Measurements from ENCODE around the gene AKAIN1.

AKAIN1 gene, protein sequence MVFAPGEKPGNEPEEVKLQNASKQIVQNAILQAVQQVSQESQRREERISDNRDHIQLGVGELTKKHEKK

GRCh38 chr18:5197032-5197434 is at the start of gene AKAIN1:
Gene AKAIN1 (minus strand): TSS chr18:5197257. CDS start chr18:5197053, 204 bp downstream.
- DNase-seq: no peak

- no peak for DNase-seq
Measured at GRCh38 chr18:5244941-5245340, 47.9 kb upstream of the AKAIN1 start.

DNA sequence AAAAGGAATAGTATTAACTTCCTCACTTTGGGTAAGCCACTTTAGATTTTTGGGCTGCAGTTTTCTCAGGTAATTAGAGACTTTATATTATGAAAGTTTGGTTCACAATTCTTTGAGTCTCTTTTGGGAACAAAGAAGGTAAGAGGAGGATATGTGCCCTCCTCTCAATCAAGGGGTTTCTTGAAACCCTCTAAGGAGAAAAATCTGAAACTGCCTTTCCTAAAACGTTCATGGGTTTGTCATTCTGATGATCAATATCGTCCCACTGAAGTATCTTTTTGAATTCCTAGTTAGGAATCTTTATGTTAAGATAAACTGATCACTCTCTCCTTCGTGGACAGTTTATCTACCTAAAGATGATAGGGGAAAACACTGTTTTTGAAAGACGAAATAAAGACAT is 42.4 kb upstream of the AKAIN1 start:
- no peak for DNase-seq

GRCh38 chr18:5238371-5238976 is 41.4 kb upstream of the AKAIN1 start:
- DNase-seq: no peak

DNA sequence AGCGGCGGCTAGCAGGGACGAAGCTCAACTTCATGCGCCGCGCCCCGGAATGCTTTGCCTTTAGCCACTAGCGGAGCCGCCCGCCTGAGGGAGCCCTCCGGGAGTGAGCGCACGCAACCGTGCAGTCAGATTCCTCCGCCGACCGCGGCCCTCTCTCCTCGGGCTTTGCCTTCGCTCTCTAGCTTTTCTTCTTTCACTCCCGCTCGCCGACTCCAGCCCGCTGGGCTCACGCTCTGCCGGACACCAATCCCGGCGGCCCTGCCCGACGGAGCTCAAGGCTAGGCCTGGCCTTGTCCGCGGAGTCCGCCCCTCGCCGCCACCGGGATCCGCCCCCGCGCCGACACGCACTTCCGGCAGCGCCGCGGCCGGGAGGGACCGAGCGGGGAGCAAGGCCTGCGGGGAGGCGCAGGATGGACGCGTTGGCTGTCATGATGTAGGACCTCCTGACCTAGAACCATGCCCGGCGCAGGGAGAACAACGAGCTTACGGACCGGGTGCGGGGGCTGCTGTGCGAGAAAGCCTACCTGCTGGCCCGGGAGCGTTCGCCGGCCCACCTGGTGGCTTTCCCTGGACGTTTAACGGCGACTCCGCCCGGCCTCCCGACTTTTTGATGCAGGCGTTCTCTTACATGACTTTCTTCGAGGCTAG is 40.8 kb upstream of the AKAIN1 start:
- peak; percentile 56 to 80 for DNase-seq

DNA sequence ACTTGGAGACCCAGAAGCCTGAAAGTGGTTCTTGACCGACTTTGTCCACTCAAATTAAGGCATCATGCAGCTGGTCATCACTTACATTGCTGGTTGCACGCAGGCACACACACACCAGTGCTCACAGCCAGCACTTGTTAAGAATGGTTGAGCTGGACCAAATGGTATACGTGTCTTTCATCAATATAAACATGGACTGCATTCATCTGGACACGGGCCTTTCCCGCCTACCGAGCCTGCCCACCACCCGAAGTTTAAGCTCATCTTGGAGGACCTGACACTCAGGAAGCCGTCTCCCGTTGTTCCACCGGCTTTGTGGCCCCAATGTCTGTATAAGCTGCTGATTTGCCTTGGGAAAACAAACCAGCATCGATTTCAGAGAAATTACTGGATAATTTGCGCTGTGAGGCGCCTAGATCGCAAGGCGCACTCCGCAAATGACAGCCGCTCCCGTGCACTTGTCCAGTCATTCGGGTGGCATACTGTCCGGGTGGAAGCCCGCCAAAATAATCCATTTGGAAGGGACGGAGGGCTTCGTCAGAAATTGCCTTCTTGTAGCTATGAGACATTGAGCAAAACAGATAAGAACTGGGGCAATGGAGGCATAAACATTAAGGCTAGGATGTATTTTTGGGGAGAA is 40.1 kb upstream of the AKAIN1 start:
- no peak for DNase-seq

- no peak for DNase-seq
Measured at GRCh38 chr18:5214583-5215351, 17.7 kb upstream of the AKAIN1 start.

GRCh38 chr18:5207471-5208150 is 10.6 kb upstream of the AKAIN1 start:
- DNase-seq: no peak

GRCh38 chr18:5198311-5198710 is 1.3 kb upstream of the AKAIN1 start:
- DNase-seq: no peak

DNA sequence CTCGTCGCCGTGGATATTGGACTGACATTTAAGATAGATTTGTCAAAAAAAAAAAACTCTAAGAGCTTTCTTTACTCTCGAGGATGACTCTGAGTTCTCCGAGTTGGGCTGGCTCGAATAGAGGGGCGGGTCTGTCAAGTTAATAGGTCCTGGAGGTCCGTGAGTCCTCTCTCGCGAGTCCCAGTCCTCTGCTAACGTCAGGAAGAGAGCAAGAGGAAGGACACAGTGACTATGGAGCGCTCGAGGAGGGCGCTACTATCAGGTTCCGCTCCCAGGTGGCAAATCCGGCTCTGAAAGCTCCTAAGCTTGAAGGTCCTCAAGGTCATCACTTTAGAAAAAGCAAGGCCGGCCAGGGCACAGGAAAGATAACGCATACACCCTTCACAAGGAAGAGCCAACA is 404 bp upstream of the AKAIN1 start:
- DNase-seq: no peak

- no peak for DNase-seq
Measured at GRCh38 chr18:5196253-5197031, 615 bp downstream of the AKAIN1 start.

DNA sequence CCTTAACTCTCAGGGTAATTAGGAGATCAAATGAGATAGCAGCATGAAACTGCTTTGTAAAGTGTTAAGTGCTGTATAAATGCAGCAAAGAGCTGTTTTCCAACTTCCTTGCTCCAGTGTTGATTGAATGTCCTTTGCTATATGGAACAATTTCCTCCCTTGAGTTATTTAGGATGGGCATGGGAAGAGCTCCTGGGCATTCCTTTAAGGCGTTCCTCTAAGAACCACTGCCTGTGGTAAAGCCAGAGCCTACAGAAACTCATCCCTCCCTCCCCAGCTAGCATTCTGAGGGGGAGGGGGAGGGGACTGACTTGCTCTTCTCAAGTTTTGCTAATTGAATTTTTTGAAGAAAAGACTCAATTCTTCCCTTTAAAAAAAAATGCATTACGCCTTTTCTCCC is 1.4 kb downstream of the AKAIN1 start:
- no peak for DNase-seq

DNA sequence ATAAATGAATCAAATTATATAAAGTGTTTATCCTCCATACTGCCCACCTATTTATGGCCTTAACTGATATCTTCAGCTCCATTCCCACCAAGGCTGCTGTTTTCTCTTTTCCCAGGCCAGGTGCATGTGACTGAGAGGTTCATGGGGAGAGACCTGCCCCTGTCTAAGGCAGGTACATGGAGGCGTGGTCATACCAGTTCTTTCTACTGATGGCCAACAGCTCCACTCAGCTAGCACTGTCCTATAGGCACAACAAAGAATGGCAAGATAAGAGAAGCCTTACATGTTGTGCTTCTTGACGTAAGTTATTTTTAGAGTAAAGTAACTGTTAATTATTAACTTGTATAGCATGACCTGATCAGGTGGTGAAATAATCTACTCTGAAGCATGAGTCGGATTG is 16.8 kb downstream of the AKAIN1 start:
- DNase-seq: no peak

DNA sequence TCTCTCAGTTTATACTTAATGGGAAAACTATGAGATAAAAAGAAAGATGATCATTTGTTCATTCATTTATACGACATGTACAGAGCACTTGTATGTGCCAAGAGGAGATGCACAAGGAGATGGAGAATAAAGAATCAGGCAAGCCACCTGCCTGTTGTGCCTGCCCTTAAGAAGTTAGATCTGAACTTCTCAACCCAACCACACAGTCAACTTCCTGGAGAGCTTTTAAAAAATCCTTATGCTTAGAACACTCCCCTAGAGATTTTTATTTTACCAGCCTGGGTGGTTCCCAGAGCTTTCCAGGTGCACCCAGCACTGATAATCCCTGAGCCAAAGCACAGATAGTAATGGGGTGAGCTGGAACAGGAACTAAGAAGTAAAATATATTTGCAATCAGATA is 18.5 kb downstream of the AKAIN1 start:
- DNase-seq: no peak

DNA sequence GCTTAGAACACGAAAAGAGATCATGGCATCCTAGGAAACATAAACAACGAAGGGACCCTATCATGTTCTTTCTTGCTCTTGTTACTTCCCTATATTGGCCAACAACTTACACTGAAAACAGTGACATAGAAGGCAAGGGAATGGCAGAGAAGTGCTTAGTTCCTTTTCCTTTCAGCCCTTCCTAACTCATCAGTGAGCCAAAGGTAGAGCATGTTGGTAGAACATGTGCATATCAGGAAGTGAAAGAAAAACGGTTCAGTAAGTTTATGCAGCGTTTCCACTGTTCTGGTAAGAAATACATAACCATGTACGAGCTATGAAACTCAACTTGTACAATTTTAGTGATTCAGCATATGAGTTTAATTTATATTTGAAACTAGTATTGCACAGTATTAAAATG is 21.7 kb downstream of the AKAIN1 start:
- no peak for DNase-seq

GRCh38 chr18:5173646-5174045 is 23.4 kb downstream of the AKAIN1 start:
- no peak for DNase-seq

DNA sequence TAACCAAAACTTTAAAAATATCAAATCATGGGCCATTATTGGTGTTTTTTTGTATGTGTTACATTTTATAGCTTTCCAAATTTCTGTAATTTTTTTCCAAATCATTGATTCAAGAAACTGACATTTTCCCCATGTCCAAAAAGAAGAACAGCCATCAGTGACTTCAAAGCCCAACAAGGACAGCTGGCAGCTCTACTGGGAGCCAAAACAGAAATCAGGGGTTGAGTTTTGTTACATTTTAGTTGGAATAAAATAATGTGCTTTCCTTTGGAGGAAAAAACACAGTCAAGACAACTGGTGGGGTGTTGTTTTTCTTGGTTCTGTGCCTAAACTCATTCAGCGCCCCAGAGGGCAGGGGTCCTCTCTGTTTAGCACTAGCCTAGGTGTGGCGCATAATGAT is 23.8 kb downstream of the AKAIN1 start:
- DNase-seq: no peak

DNA sequence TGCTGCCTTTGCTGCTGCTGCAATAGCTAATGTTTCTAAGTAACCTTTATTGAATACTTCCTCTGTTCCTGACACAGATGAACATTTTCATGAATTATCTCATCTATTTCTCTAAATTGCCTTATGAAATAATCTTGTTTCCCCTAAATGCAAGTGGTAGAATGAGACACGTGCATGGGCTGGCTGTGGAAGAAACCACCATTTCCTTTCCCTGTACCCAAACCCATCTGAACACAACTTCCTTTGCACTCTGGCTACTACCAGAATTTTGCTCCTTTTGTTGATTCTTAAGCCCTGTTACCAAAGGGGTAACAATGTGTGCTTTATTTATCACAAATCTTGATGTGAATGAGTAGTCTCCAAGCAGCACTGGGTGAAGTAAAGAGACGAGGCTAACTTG is 29.2 kb downstream of the AKAIN1 start:
- DNase-seq: no peak

DNA sequence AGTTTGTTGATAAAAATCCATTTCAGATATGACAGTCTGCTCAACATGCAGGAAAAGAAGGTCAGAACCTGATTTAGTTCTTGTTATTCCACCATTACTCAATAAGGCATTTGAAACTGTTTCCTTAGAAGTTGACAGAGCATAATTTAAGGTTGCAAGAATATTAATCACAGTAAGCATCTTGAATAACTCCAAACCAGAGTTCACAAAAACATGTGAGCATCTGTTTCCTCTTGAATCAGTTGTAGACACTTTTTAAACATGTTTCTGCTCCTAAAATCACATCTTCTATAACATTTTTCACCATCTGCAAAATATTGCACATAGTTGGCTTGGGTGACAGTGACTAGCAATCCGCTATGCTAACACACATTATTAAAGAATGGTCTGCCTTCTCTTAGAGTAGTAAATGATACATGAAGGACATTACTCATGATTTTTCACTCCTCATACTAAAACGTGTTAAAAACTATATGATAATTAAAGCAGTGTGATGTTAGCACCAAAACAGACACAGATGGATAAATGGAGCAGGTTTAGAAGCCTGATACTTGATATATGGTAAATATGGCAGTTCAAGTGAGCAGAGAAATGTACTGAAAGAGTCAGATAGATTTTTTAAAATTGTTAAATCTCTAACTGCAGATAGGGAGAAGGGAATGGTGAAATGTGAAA is 30.3 kb downstream of the AKAIN1 start:
- no peak for DNase-seq

GRCh38 chr18:5164903-5165302 is 32.2 kb downstream of the AKAIN1 start:
- no peak for DNase-seq

GRCh38 chr18:5162111-5162510 is 34.9 kb downstream of the AKAIN1 start:
- no peak for DNase-seq

DNA sequence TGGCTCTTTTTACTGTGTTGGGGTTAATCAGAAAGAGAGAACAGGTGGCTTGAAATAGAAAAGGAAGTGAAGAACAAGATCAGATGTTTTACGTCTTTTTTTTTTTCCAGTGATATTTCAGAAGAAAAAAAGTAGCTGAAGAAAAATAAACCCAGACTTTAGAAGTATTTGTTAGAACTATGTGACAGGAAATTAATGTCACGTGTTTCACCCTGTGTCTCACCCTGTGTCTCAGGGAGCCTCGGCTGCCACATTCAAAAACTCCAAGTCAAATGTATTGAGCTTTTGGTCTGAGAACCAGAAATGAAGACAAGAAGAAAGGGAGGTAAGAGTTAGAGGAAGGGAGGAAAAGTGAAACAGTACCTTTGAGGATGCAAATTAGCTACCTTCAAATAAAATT is 38.0 kb downstream of the AKAIN1 start:
- no peak for DNase-seq

Data from SW 1271 (cell line).